GM12872 (cell line): ENCODE measurements around the gene UAP1L1.

Experiments
- TF ChIP-seq, protein P1 (sequence below): IDR thresholded peaks from 3 replicates; pipeline ENCODE4 v1.5.1; 2011; ENCODE audit warnings: low read depth, mild to moderate bottlenecking, low read length, moderate library complexity; ENCODE audit not compliant: insufficient read depth

UAP1L1 gene

GRCh38 chr9:137086531-137087408 is 9.5 kb downstream of the UAP1L1 start, which contains the start of gene MAN1B1:
Gene MAN1B1, plus strand, starts transcription at chr9:137086985. Its CDS starts 15 bp downstream, at chr9:137087000.
- TF ChIP-seq, protein P1, sequence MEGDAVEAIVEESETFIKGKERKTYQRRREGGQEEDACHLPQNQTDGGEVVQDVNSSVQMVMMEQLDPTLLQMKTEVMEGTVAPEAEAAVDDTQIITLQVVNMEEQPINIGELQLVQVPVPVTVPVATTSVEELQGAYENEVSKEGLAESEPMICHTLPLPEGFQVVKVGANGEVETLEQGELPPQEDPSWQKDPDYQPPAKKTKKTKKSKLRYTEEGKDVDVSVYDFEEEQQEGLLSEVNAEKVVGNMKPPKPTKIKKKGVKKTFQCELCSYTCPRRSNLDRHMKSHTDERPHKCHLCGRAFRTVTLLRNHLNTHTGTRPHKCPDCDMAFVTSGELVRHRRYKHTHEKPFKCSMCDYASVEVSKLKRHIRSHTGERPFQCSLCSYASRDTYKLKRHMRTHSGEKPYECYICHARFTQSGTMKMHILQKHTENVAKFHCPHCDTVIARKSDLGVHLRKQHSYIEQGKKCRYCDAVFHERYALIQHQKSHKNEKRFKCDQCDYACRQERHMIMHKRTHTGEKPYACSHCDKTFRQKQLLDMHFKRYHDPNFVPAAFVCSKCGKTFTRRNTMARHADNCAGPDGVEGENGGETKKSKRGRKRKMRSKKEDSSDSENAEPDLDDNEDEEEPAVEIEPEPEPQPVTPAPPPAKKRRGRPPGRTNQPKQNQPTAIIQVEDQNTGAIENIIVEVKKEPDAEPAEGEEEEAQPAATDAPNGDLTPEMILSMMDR, result no peak

DNA sequence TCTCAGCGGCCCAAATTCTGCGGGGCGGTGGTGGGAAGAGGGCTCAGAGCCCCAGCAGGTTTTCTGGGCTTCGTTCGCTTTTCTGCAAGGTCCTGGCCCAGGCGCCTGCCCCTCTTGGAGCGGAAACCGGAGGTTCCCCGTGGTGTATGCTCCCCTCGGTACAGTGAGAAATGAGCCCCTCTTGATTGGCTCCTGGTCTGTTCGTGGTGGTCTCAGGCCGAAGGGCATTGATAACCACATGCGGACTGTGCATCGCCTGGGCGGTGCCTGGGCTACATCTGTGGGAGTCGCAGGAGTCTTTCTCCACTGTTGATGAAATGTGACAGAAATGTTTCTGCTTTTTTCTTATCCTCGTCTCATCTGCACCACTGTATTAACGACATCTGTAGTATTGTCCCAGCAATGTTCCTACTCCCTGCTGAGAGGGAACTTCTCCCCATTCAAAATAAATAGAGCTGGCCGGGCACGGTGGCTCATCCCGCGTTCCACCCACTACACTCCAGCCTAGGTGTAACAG is 10.2 kb downstream of the UAP1L1 start:
- TF ChIP-seq, protein P1, result no peak

GRCh38 chr9:137088121-137088520 is 10.8 kb downstream of the UAP1L1 start:
- TF ChIP-seq, protein P1, result no peak

GRCh38 chr9:137089232-137089947 is 12.1 kb downstream of the UAP1L1 start:
- TF ChIP-seq, protein P1, result no peak

- TF ChIP-seq, protein P1, result peak; percentile 84
These were observed 18.6 kb downstream of the UAP1L1 start for GRCh38 chr9:137095664-137096517.

DNA sequence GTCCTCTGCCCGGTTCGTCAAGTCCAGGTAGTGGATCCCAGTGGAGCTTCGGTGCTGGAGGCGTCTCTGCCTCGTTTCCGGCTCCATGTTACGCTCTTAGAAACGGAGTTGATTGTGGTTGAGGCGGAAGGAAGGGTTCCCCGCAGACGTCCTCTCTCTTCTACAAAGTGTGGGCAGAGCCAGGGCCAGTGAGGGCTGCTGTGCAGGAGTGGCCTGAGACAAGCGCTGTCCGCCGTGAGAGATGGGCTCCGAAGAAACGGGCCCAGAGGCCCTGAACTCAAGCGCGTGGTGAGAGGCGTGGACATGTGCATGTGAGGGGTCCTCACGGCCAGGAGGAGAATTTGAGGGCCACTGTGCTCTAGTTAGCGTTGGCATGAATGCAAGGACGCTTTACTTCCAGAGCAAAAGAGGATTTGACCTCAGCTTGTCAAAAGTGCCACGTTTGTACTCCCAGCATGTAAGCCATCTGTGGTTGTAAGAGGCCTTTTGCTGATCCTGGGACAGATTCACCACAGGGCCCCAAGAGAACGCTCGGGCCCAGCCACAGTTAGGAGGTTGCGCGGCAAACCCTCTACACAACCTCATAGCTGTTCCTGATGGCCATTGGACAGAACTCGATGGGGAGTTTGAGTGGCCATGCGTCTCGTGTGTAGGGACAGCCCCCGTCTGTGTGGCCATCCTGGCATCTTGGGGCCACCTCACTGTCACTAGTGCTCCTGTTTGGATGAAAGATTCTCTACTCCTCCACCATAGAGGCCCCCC is 19.6 kb downstream of the UAP1L1 start:
- TF ChIP-seq, protein P1, result no peak
